Measurements from ENCODE around the gene ACOT13. TPM values are rescaled to one million over a fixed set of nuclear protein-coding genes. Genes with fewer than 3 reads are reported as not detected.
"Not testable (repeated sequence)": the region's sequence is repeated elsewhere in the genome, so short reads cannot be mapped to it uniquely, and the experiment has no call there.

ACOT13 gene
- polyA plus RNA-seq, 12 donors, result 10.1 to 23.8 (median 18.8) TPM; not detected in 1

GRCh38 chr6:24686946-24687345 lies 20.1 kb downstream of the ACOT13 start:
- no peak for DNase-seq

GRCh38 chr6:24689964-24690363 lies 23.1 kb downstream of the ACOT13 start:
- peak; percentile 13 for DNase-seq

- no peak for DNase-seq
Measured at GRCh38 chr6:24690593-24690992, 23.7 kb downstream of the ACOT13 start.

GRCh38 chr6:24691550-24691949 lies 24.7 kb downstream of the ACOT13 start:
- DNase-seq, result no peak

GRCh38 chr6:24692003-24692402 lies 25.1 kb downstream of the ACOT13 start:
- no peak for DNase-seq

- DNase-seq, result no peak
Measured at GRCh38 chr6:24692415-24692814, 25.5 kb downstream of the ACOT13 start.

- no peak for DNase-seq
Measured at GRCh38 chr6:24692848-24693592, 26.1 kb downstream of the ACOT13 start.

GRCh38 chr6:24694198-24694597 lies 27.3 kb downstream of the ACOT13 start:
- no peak for DNase-seq

- DNase-seq, result not testable (repeated sequence)
Measured at GRCh38 chr6:24695635-24696034, 28.8 kb downstream of the ACOT13 start.

GRCh38 chr6:24696097-24696496 lies 29.2 kb downstream of the ACOT13 start:
- no peak for DNase-seq

- DNase-seq, result no peak
Measured at GRCh38 chr6:24699521-24700359, 32.9 kb downstream of the ACOT13 start.

GRCh38 chr6:24702720-24703282 lies 35.9 kb downstream of the ACOT13 start:
- no peak for DNase-seq

GRCh38 chr6:24704468-24704867 lies 37.6 kb downstream of the ACOT13 start:
- DNase-seq, result no peak

- DNase-seq, result no peak
Measured at GRCh38 chr6:24708612-24709011, 41.7 kb downstream of the ACOT13 start.

- DNase-seq, result no peak
Measured at GRCh38 chr6:24709014-24709711, 42.3 kb downstream of the ACOT13 start.

- no peak for DNase-seq
Measured at GRCh38 chr6:24710519-24711303, 43.8 kb downstream of the ACOT13 start.

- not testable (repeated sequence) for DNase-seq
Measured at GRCh38 chr6:24716602-24717148, 49.8 kb downstream of the ACOT13 start.

- no peak for DNase-seq
Measured at GRCh38 chr6:24718449-24719124, 51.7 kb downstream of the ACOT13 start.

GRCh38 chr6:24719125-24719971 lies 52.5 kb downstream of the ACOT13 start, which contains the start of gene C6orf62:
Gene C6orf62, minus strand, starts transcription at chr6:24719154. Its CDS starts 486 bp downstream, at chr6:24718668.
- peak; percentile 38 for DNase-seq
